Measurements from ENCODE around the gene ATP4B. TPM values are rescaled to one million over a fixed set of nuclear protein-coding genes. Genes with fewer than 3 reads are reported as not detected.
"Not testable (repeated sequence)": the region's sequence is repeated elsewhere in the genome, so short reads cannot be mapped to it uniquely, and the experiment has no call there.

The ATP4B gene
- total RNA-seq, 1 donor from 2014 or later = not detected

DNA sequence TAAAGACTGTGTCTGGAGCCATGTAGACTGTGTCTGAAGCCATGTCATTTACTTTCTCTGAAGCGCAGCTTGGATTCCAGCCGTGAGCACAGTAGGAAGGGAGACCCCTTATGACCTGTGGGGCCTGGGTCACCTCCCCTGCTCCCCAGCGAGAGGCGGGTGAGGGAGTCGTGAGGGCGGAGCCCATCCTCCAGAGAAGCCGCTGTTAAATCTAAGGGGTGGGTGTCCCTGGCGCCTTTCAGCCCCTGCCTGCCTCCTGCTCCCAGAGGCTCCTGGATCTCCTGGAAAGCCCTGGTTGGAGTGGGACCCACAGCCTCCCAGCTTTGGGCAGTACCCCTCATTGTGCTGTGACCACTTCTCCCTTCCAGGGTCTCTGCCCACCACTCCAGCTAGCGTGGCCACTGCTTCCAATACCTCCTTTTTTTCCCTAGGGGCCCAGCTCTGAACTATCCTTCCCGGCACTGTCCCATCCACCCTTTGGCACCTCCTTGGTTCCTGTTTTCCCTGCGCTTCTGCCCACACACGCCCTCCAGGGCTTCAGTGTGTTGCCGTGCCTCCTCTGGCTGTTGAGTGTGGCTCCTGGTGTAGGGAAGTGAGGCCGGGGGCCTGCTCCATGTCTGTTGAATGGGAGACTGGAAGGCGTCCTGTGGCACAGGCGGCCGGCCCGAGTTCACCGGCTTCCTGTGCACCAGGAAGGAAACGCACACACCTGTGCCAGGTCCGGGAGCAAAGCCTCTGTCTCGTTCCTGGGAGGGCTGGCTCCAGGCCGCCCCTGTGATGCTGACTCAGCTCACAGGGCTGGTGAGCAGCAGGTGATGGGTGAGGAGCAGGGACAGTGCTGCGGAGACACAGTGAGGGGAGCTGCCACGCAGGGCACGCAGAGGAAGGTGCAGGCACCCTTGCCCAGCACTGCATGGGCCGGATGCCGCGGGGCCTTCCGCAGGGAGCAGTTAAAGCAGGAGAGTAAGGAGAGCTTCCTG is 29.4 kb downstream of the ATP4B start:
- no peak for DNase-seq (ENCODE audit: low spot score)
- peak overlapping the region; percentile 62 for H3K27ac Mint-ChIP-seq
- Histone ChIP-seq H4K20me1 (ENCODE audit: low read depth) (peaks cover 15% of the 10 kb centered on the region), H3K36me3 (no peaks in the 10 kb centered on the region), H3K27ac (peak overlapping the region; percentile 37), H3K4me2 (no peak overlapping the region), H3K9me3 (ENCODE audit: low read depth) (no peaks in the 10 kb centered on the region), H3K4me1 (no peaks in the 10 kb centered on the region), H3K4me3 (no peak overlapping the region), H2AFZ (replicated peaks) (no peak overlapping the region), H3K27me3 (no peaks in the 10 kb centered on the region), H3F3A (ENCODE audit: low read depth) (peaks cover 16% of the 10 kb centered on the region), H3K79me2 (ENCODE audit: low read depth) (peaks cover 56% of the 10 kb centered on the region), H3K9ac (no peak overlapping the region)
- TF ChIP-seq EZH2phosphoT487 (IDR thresholded peaks at IDR 0.05) (no peak), EZH2 (IDR thresholded peaks at IDR 0.05) (no peak), CTCF (IDR thresholded peaks at IDR 0.05) (no peak)
- peaks cover 20% of the 10 kb centered on the region for H3K4me1 Mint-ChIP-seq
- H3K36me3 Mint-ChIP-seq = peaks cover 31% of the 10 kb centered on the region
- no peaks in the 10 kb centered on the region for H3K9me3 Mint-ChIP-seq
- no peaks in the 10 kb centered on the region for H3K27me3 Mint-ChIP-seq (ENCODE audit: insufficient read depth, low read depth)
- no peak overlapping the region for H3K4me3 Mint-ChIP-seq

DNA sequence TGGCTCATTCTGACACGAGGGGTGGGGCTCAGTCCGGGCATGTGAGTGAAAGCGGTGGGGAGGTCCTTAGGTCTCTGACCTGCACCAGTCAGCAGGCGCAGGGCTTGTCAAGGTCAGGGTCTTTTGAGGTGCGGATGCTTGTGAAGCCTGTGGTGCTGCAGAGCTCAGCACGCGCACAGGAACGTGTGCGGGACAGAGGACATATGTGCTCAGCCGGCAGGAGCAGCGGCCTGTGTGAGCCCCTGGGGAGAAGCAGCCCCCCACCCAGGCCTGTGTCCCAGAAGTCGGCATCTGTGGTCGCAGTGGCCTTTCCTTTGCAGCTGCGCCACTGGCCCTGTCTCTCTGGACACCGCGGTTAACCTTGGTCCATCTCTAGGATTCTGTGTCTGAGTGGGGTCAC is 30.9 kb downstream of the ATP4B start:
- no peaks in the 10 kb centered on the region for H3K9me3 ChIP-seq (ENCODE audit: low read depth)
- TF ChIP-seq EZH2phosphoT487 (IDR thresholded peaks at IDR 0.05) (no peak), EZH2 (IDR thresholded peaks at IDR 0.05) (no peak), CTCF (IDR thresholded peaks at IDR 0.05) (no peak)
- H4K20me1 ChIP-seq (ENCODE audit: low read depth) = peaks cover 15% of the 10 kb centered on the region
- H3K4me3 Mint-ChIP-seq = no peak overlapping the region
- H3F3A ChIP-seq (ENCODE audit: low read depth) = peaks cover 16% of the 10 kb centered on the region
- no peak overlapping the region for H3K9ac ChIP-seq
- no peak overlapping the region for H3K27ac ChIP-seq
- no peaks in the 10 kb centered on the region for H3K27me3 ChIP-seq
- DNase-seq (ENCODE audit: low spot score) = no peak
- no peak overlapping the region for H2AFZ ChIP-seq (replicated peaks)
- peaks cover 69% of the 10 kb centered on the region for H3K79me2 ChIP-seq (ENCODE audit: low read depth)
- peaks cover 20% of the 10 kb centered on the region for H3K4me1 Mint-ChIP-seq
- peaks cover 34% of the 10 kb centered on the region for H3K36me3 Mint-ChIP-seq
- no peaks in the 10 kb centered on the region for H3K4me1 ChIP-seq
- H3K36me3 ChIP-seq = peaks cover 5% of the 10 kb centered on the region
- no peaks in the 10 kb centered on the region for H3K27me3 Mint-ChIP-seq (ENCODE audit: insufficient read depth, low read depth)
- H3K27ac Mint-ChIP-seq = peak overlapping the region; percentile 80
- H3K4me3 ChIP-seq = no peak overlapping the region
- no peak overlapping the region for H3K4me2 ChIP-seq
- peaks cover 4% of the 10 kb centered on the region for H3K9me3 Mint-ChIP-seq

GRCh38 chr13:113625965-113626721 is 31.9 kb downstream of the ATP4B start:
- Histone ChIP-seq H3K27ac (no peak overlapping the region), H3K4me2 (no peak overlapping the region), H3K4me3 (no peak overlapping the region), H3K36me3 (peaks cover 5% of the 10 kb centered on the region), H3K79me2 (ENCODE audit: low read depth) (peaks cover 75% of the 10 kb centered on the region), H3K9me3 (ENCODE audit: low read depth) (no peaks in the 10 kb centered on the region), H2AFZ (replicated peaks) (no peak overlapping the region), H4K20me1 (ENCODE audit: low read depth) (peaks cover 9% of the 10 kb centered on the region), H3K4me1 (no peaks in the 10 kb centered on the region), H3K9ac (no peak overlapping the region), H3K27me3 (no peaks in the 10 kb centered on the region), H3F3A (ENCODE audit: low read depth) (peaks cover 16% of the 10 kb centered on the region)
- no peak for TF ChIP-seq EZH2 (IDR thresholded peaks at IDR 0.05)
- no peak for TF ChIP-seq EZH2phosphoT487 (IDR thresholded peaks at IDR 0.05)
- TF ChIP-seq CTCF (IDR thresholded peaks at IDR 0.05) = no peak
- no peak overlapping the region for H3K4me3 Mint-ChIP-seq
- H3K36me3 Mint-ChIP-seq = peaks cover 39% of the 10 kb centered on the region
- no peak for DNase-seq (ENCODE audit: low spot score)
- H3K4me1 Mint-ChIP-seq = peaks cover 20% of the 10 kb centered on the region
- H3K27me3 Mint-ChIP-seq (ENCODE audit: insufficient read depth, low read depth) = no peaks in the 10 kb centered on the region
- H3K27ac Mint-ChIP-seq = no peak overlapping the region
- peaks cover 6% of the 10 kb centered on the region for H3K9me3 Mint-ChIP-seq

DNA sequence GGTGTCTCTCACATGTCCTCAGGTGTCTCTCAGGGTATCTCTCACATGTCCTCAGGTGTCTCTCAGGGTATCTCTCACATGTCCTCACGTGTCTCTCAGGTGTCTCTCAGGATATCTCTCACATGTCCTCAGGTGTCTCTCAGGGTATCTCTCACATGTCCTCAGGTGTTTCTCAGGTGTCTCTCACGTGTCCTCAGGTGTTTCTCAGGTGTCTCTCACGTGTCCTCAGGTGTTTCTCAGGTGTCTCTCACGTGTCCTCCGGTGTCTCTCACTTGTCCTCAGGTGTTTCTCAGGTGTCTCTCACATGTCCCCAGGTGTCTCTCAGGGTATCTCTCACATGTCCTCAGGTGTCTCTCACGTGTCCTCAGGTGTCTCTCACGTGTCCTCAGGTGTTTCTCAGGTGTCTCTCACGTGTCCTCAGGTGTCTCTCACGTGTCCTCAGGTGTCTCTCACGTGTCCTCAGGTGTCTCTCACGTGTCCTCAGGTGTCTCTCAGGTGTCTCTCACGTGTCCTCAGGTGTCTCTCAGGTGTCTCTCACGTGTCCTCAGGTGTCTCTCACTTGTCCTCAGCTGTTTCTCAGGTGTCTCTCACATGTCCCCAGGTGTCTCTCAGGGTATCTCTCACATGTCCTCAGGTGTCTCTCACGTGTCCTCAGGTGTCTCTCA is 33.2 kb downstream of the ATP4B start:
- H3K27ac ChIP-seq; H2AFZ ChIP-seq (replicated peaks); H3K4me1 ChIP-seq; H3K9me3 Mint-ChIP-seq; DNase-seq (ENCODE audit: low spot score); H3K27ac Mint-ChIP-seq; H3K9ac ChIP-seq; H3K4me3 ChIP-seq; H3K27me3 ChIP-seq; H4K20me1 ChIP-seq (ENCODE audit: low read depth); H3K4me2 ChIP-seq; H3K9me3 ChIP-seq (ENCODE audit: low read depth); H3K27me3 Mint-ChIP-seq (ENCODE audit: insufficient read depth, low read depth); H3K4me3 Mint-ChIP-seq: not testable (repeated sequence)
- peaks cover 12% of the 10 kb centered on the region for H3K36me3 ChIP-seq
- Mint-ChIP-seq H3K36me3 (peaks cover 46% of the 10 kb centered on the region), H3K4me1 (peaks cover 12% of the 10 kb centered on the region)
- peaks cover 16% of the 10 kb centered on the region for H3F3A ChIP-seq (ENCODE audit: low read depth)
- H3K79me2 ChIP-seq (ENCODE audit: low read depth) = peaks cover 80% of the 10 kb centered on the region
